Uterus (tissue), 2 donors: ENCODE results near the gene PTPRD.

Experiments
- CTCF ChIP-seq, 4 experiments: fragments of 200-600 bp in 2 of 4; fragments of 450-650 bp in 2 of 4; sonication (generic) in 2 of 4; IDR thresholded peaks; one replicate each; pipeline ENCODE4 v1.5.1; 2016 to 2019; ENCODE audit warnings: antibody characterized with exemption in 4 of 4, mild to moderate bottlenecking in 2 of 4, moderate library complexity in 1 of 4
- POLR2A ChIP-seq, 2 donors: fragments of 450-650 bp; IDR thresholded peaks; one replicate each; pipeline ENCODE4 v1.6.1; 2016; ENCODE audit warnings: antibody characterized with exemption in 2 of 2, mild to moderate bottlenecking in 1 of 2, moderate library complexity in 1 of 2

- TF ChIP-seq CTCF (IDR thresholded peaks at IDR 0.05), result no peak
- TF ChIP-seq POLR2A (IDR thresholded peaks at IDR 0.05), result no peak
These were observed 1007.1 kb downstream of the PTPRD start for GRCh38 chr9:9605681-9606080.
